DMS53 treated with DMSO at 0.1 percent for 48 hours (cell line): ENCODE data around the gene RNF208.
"Not testable (repeated sequence)": the region's sequence is repeated elsewhere in the genome, so short reads cannot be mapped to it uniquely, and the experiment has no call there.

Source experiments
- DNase-seq: peaks from one replicate; lab custom pipeline; 2025; ENCODE audit not compliant: unreplicated experiment; lab: John Stamatoyannopoulos, UW

The RNF208 gene

DNA sequence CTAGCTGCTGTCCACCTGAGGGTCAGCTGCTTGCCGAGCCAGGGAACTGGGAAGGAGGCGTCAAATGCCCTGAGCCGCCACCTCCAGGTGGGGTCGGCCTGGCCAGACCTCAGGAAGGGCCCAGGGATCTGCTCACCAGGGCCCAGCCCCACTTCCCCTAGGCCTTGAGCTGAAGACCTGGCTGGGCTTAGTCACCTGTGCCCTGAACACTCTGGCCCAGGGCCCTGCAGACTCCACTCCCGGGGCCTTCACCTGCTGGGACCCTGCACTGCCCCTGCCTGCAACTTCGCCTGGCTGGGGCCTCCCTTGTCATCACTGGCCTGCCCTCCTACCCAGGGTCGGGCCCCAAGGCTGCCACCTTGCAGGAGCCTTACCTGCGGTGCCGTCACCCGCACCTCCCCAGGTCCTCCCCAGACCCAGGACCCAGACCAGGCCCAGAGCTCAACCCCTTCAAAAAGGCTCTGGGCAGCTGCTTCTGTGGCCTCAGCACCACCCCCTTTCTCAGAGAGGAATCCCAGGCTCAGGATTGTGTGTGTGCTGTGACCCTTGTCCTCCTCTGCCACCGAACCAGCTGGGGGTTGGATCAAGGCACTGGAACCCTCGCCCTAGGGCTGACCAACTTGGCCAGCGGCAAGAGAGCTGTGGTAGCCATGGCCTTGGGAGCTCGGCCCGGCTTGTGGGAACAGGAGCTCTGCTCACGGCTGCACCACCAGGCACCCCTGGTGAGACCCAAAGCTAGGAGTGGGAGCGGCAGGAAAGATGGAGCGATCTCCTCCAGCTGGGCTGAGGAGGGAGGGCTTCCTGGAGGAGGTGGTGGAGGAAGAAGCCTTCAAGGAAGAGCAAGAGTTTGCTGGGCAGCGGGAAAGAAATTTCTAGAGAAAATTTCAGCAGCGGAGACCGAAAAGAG lies 31.9 kb upstream of the RNF208 start:
- no peak for DNase-seq

DNA sequence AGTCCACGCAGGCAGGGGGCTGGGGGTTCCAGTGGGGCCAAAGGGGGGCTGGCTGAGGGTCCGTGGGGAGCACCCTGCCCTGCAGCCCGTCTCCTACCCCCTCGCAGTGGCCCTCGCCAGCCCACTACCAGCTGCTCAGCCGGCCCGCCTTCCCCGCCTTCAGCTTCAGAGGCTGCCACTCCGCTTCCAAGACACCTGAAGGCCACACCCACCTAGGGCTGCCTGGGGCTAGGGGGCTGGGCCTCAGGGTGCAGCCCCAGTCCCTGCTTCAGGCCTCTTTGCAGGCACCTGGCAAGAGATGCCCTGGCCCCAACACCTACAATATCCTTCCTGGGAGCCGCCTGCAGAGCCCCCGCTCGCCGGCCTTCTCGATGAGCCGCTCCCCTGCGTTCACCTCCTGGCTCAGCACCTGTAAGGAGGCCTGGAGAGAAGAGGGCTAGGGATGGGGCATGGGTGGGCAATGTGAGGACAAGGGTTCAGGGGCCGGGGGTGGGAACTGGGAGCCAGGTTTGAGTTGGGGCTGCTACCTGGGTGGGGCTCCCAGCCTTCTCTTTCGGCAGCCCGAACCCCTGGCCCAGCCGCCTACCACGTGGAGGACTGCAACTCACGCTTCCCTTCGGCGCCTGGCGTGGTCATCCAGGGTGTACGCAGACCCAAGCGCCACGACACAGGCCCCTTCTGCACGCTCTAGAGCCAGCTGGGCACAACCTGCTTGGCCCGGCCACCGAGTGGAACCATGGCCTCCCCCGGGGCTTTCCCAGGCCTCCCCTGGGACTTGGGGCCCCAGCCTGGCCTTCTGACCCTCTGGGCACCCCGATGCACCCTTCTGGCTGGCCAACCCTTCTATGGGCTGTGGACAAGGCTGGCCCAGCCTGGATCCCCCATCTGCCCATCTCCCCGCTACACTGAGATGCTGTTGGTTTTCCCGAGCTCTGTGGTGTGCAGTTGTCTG lies 30.8 kb upstream of the RNF208 start:
- no peak for DNase-seq

DNA sequence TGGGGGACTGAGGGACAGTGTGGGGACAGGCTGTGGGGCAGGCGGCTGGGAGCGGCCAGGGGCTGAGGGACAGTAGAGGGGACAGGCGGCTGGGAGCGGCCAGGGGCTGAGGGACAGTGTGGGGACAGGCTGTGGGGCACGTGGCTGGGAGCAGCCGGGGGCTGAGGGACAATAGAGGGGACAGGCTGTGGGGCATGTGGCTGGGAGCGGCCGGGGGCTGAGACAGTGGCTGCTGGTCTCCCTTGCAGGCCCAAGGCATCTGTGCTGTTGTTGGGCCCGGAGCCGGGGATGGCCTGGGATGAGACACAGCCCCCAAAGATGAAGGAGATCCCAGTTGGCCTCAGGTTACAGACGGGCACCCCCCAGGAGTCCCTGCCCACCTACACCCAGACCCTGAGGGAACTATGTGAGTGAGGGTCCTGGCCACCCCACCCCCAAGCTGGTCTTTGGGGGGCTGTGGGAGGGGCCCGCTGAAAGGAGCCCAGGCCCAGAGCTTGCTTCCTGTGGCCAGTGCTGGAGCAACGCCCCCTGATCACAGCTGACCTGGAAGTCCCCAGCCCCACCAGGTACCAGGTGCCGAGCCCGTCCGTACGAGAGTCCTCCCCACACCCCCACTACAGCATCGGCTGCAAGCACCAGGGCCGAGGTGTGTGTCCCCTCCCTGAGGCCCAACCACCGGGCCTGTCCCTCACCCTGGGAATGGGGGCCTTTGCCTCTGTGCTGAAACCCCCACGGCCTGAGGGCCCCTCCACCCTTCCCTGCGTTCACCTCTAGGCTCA lies 29.6 kb upstream of the RNF208 start:
- DNase-seq, result no peak

DNA sequence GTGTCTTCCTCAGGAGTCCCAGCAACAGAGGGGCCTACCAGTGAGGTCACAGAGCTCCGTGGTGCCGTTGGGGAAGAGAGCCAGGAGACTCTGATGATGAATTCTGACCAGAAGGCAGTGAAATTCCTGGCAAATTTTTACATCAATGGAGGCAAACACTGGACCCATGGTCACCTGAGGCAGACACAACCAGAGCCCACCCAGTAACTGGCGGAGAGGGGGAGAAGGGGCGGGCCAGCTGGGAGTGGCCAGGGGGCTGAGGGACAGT lies 29.1 kb upstream of the RNF208 start, which contains the start of gene STPG3:
Gene STPG3 (plus strand): TSS at position 93 of the 268 bp plus-strand sequence. CDS start 1 bp downstream, at position 94.
- DNase-seq, result no peak

DNA sequence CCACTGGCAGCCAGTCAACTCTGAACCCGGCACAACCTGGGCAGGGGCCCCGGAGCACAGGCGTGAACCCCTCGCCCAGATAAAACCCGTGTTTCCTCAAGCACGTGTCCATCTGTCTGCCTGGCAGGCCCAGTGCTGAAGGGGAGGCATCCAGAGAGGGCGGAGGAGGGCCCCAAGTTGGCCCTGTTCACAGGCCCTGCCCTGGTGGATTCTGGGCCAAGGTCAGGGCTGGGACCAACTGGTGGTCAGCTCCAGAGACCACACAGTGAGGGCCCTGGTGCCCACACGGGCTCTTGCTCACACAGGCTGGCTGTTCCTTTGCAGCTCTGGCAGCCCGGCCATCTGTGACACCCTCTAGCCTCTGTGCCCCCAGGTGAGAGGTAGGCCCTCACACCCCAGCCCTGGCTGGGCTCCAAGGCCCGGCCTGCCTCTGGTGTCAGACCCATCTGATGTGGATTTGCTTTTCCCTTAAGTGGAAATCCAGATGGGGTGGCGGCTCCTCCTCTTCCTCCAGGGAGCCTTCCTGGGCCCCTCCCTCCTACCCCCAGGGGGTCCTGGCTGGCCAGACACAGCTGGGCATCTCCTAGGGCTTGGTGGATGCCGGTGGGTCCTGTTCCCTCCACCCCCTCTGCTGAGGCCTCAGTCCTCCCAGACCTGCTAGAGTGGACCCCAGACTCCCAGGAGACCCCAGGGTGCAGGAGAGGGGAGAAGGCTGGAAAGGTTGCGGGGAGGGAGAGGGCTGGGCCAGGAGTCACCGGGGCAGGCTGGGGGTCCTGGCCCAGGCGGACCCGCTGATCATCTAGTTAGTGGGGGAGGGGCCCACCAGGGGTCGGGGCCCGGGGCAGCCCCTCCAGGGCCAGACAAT lies 28.5 kb upstream of the RNF208 start:
- no peak for DNase-seq

DNA sequence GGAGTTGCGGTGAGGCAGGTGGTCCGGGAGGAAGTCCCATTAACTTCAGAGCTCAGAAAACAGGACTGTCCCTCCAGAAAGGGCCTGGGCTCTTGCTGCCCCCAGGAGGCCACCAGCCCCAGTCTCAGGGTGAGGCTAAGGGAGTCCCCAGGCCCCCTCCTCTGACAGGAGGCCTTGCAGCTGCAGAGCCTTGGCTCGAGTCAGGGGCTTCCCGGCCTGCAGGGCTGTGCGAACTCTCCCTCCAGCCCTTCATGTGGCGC lies 25.8 kb upstream of the RNF208 start:
- DNase-seq, result no peak

DNA sequence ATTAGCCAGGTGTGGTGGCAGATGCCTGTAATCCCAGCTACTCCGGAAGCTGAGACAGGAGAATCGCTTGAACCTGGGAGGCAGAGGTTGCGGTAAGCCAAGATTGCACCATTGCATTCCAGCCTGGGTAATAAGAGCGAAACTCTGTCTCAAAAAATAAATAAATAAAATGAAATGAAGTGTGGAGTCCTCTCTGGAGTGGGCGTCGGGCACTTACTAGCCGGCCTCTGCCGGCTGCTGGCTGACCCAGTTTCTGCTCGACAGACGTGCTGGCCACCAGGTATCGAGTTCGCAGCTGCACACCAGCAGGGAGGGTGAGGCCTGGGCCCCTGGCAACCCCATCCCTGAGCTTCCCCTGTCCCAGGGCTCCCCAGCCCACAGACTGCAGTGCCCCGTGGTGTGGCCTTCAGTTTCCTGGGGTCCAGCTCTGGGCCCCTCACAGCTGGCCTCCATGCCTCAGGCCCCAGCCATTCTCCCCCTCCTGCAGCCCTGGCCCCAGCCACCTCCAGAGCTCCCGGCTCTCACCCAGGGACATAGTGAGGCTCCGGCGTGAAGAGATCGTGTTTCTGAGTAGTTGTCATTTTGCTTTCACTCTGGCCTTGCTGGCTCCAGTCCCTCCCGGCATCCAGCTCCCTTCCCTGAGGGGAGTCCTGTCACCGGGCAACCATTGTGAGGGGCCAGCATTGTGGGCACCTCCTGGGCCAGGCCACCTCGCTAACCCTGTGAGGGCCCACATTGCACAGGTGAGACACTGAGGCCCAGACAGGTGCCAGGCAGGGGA lies 25.3 kb upstream of the RNF208 start:
- DNase-seq, result no peak

DNA sequence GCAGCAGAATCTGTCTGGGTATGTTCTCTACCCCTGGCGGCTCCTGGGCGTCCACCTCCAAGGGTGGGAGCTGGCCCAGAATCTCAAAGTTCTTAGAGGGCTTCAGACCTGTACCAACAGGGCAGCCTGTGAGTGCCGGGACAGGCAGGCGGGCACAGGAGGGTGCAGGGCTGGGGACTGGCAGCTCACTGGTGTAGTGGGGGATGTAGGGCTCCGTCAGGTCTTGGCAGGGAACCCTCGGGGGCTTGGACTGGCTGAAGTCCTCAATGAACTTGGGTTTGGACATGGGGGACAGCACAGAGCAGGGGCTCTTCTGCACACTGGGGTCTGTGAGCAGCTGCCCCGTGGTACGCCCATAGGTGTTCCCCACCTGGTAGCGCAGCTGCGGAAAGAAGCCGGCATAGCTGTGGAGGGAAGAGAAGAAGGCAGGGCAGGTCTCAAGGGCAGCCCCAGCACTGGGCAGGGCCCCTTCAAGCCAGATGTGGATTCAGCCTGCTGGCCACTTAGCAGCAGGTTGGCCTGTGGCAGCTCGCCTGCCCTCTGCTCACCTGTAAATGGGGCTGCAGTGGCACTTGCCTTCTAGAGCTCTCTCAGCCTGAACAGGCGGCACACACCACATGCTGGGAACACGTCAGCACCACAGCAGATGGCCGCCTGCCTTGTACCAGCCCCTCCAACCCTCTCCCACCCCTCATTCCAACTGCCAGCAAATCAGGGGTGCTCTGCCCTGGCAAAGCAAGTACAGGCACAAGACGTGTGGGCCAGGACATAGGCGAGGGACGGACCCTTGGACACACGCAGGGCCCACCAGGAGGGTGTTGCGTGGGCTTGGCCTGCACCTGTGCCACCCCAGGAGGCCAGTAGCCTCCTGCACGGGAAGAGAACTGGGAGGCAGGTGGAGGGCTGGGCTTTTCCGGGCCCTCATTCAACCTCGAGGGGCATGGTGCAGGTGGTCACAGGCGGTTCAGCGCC lies 23.7 kb upstream of the RNF208 start:
- no peak for DNase-seq

DNA sequence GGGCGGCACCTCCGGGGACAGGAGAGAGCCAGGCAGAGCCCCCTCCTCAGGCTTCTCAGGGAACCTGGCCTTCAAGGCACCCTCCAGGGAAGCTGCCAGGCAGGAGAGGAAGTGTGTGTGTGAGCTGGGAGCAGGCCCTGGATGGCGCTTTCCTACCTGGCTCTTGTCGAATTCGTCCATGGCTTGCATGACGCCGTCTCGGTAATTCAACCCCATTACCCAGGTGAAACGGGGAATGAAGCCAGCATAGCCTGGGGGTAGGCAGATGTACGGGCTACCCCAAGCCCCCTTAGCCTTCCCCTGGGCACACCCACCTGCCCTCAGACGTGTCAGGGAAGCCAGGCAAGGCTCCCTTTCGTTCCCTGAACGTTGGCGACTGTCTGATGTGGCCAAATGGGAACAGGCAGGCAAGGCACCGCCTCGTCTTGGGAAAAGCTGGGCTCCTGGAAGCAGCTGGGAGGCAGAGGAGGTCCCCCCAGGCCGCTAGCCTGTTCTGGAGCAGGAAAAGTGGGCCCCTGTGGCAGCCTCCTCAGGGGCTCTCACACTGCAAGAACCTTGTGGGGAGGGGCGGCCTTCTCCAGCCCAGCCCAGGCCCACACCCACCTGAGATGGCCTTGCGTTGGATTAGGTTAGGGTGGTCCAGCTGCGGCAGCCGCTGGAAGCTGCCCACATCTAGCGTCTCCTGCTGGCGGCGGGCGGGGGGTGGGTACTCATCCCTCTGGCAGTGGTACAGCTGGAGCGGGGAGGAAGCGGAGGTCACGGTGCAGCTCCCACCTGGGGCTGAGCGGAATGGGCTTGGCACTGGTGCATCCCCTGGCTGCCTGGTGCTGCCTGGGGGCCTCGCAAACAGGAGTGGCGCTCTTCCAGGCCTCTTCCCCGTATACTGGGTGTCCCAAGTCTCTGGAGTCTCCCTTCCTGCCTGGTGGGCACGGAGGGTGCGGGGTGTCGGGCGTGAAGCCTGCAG lies 22.7 kb upstream of the RNF208 start:
- no peak for DNase-seq

DNA sequence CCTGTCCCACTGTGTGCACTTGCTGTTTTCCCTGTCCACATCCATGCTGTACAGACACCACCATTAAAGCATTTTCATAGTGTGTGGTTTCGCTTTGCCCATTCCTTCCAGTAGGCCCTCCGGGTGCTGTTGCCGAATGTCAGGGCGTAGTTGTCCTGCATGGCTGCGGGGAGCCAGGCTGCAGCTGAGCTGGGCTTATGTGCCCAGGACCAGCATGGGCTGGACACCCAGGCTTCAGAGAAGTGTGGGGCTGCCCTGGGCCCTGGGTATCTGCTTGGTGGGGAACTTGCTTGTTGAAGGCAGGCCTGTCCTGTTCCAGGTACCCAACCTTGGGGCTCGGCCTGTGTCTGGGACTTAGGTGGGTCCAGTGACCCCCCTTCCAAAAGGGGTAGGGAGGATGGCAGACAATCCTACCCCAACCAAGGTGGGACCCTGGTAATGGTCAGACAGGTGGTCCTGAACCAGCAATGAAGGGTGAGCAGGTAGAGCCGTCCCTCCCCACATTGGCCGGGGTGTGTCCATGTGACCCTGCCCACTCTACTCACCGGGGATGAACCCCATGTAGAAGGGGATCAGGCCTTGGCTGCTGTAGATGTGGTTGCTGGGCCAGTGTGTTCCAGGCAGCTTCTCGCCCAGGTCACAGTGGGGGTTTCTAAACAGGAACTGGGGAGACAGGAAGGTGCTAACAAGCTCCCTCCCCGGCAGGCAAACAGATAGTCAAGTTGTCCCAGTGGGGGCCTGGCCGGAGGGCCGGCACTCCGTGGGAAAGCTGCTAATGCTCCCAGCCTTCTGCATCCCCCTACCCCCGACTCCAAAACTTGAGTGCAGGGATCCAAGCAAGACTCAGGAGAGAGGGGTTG lies 21.8 kb upstream of the RNF208 start:
- no peak for DNase-seq

DNA sequence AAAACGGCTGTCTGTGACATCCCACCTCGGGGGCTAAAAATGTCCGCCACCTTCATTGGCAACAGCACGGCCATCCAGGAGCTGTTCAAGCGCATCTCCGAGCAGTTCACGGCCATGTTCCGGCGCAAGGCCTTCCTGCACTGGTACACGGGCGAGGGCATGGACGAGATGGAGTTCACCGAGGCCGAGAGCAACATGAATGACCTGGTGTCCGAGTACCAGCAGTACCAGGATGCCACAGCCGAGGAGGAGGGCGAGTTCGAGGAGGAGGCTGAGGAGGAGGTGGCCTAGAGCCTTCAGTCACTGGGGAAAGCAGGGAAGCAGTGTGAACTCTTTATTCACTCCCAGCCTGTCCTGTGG lies 21.2 kb upstream of the RNF208 start:
- not testable (repeated sequence) for DNase-seq

DNA sequence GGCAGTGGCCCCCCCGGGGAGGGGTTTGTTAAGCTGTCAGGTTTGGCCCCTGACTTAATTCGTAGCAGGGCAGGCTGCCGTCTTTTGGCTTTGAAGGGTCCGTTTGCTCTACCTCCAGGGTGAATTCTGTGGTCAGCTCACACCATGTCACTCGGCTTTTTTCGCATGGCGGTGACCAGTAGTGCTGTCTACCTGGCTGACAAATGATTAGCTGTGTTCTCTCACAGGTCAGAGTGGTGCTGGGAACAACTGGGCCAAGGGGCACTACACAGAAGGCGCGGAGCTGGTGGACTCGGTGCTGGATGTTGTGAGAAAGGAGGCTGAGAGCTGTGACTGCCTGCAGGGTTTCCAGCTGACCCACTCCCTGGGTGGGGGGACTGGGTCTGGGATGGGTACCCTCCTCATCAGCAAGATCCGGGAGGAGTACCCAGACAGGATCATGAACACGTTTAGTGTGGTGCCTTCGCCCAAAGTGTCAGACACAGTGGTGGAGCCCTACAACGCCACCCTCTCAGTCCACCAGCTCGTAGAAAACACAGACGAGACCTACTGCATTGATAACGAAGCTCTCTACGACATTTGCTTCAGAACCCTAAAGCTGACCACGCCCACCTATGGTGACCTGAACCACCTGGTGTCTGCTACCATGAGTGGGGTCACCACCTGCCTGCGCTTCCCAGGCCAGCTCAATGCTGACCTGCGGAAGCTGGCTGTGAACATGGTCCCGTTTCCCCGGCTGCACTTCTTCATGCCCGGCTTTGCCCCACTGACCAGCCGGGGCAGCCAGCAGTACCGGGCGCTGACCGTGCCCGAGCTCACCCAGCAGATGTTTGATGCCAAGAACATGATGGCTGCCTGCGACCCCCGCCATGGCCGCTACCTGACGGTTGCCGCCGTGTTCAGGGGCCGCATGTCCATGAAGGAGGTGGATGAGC lies 20.5 kb upstream of the RNF208 start:
- DNase-seq, result no peak

DNA sequence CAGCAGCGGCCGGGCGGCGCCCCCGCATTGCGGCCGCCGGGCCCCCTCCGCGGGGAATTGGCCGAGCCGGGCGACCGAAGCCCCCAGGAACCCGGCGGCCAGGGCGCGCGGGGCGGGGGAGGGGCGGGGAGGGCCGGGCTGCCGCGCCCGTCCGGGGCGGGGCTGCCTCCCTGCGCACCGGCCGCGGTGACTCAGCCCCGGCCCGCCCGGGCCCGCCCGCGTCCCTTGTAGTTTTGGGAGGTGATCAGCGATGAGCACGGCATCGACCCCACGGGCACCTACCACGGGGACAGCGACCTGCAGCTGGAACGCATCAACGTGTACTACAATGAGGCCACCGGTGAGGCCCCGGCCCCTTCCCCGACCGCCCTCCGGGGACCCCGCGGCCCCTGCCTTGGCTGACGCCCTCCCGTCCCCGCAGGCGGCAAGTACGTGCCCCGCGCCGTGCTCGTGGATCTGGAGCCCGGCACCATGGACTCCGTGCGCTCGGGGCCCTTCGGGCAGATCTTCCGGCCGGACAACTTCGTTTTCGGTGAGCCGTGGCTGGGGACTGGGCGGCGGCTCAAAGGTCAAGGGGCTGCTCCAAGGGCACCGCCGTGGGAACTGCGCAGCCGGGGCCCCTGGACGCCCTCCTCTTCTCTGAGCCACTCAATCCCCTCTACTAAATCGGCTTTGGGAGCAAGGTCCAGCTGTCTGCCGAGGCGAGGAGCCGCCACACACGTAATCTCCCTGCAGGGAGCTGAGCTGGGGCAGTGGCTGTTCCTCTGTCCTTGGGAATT lies 19.6 kb upstream of the RNF208 start:
- no peak for DNase-seq

DNA sequence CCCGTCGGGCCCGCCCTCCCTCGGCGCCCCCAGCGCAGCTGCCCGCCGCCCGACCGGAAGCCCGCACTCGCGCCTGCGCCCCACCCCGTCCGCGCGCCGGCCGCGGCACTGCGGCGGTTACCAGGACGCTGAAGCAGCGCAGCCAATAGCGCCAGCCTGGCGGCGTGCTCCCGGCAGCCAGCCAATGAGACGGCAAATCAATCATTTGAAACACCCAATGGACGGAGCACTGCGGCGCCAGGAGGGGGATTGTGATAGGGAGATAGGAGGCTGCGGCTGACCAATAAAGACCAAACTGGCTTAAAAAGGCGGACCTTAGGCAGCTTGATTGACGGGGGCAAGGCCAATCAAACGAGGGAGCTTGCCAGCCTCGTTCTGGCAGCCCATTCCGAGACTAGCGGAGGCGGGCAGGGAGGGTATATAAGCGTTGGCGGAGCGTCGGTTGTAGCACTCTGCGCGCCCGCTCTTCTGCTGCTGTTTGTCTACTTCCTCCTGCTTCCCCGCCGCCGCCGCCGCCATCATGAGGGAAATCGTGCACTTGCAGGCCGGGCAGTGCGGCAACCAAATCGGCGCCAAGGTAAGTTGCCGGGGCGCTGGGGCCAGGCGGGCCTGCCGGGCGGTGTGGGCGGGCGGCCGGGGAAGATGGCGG lies 18.9 kb upstream of the RNF208 start, which contains the start of gene TUBB4B:
Gene TUBB4B (plus strand): TSS at position 447 of the 649 bp plus-strand sequence. CDS start 74 bp downstream, at position 521.
- DNase-seq, result peak; percentile 98
